HG02588 (cell line): ENCODE measurements around the gene ZFR2.
"Not testable (repeated sequence)": the region's sequence is repeated elsewhere in the genome, so short reads cannot be mapped to it uniquely, and the experiment has no call there.

Experiments used
- ATAC-seq: cut with Tn5 transposase; IDR thresholded peaks from one replicate; pipeline ENCODE4 v1.9.1; 2021; ENCODE audit warnings: mild to moderate bottlenecking, moderate library complexity; ENCODE audit not compliant: unreplicated experiment

Gene ZFR2

DNA sequence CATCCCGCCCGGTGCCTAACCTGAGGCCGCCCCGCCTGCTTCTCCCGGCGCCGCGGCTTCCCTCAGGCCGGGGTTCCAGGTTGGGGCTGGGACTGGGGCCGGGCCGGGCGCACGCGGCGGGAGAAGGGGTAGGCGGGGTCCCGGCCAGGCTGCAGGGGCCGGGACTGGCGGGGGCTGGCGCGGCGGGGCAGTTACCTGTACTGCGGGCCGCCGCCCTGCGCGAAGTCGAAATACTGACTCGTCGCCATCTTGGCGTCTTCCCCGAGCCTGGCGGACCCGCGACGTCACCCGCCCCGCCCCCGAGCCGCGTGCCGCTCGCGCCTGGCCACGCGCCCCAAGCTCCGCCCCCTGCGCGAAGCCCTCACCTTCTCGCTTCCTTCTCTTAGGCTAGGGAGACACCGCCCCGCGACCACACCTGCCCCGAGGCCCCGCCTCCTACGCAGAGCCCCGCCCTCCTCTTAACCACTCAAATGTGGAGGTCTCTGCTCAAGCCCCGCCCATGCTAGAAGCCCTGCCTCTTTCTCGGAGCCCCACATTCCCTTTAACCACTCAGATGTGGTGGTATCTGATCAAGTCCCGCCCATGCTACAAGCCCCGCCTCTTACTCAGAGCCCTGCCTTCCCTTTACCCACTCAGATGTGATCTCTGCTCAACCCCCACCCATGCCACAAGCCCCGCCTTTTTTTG, at the start of gene ZFR2:
Gene ZFR2, minus strand, starts transcription at position 269 of the 687 bp plus-strand sequence. Its CDS starts 21 bp downstream, at position 248.
- ATAC-seq: no peak

DNA sequence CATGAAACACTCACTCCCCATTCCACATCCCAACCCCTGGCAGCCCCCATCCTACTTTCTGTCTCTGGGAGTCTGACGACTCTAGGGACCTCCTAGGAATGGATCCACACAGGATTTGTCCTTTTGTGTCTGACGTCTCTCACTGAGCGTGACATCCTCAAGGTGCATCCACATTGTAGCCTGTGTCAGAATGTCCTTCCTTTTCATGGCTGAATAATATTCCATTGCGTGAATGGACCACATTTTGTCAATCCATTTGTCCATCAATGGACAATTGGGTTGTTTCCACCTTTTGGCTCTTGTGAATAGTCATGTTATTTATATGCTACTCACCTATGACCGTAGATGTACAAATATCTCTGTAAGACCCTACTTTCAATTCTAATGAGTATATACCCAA, 47.2 kb upstream of the ZFR2 start:
- no peak for ATAC-seq

DNA sequence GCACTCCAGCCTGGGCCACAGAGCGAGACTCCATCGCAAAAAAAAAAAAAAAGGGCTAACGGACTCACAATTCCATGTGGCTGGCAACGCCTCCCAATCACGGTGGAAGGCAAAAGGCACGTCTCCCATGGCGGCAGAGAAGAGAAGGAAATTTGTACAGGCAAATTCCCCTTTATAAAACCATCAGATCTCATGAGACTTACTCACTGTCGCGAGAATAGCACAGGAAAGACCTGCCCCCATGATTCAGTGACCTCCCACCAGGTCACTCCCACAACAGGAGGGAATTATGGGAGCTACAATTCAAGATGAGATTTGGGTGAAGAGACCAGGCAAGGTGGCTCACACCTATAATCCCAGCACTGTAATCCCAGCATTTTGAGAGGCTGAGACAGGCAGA, 45.4 kb upstream of the ZFR2 start:
- ATAC-seq: no peak

DNA sequence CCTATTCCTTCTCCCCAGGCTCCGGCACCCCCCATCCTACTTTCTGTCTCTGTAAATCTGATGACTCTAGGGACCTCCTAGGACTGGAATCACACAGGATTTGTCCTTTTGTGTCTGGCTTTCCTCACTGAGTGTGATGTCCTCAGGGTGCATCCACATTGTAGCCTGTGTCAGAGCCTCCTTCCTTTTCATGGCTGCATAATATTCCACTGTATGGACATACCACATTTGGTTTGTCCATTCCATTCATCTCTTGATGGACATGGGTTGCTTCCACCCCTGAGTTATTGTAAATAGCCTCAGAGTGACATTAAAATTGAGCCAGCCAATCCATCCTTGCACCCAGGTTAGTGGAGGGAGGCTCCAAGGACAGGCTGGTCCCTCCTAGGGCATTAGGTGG, 41.3 kb upstream of the ZFR2 start:
- ATAC-seq: no peak

DNA sequence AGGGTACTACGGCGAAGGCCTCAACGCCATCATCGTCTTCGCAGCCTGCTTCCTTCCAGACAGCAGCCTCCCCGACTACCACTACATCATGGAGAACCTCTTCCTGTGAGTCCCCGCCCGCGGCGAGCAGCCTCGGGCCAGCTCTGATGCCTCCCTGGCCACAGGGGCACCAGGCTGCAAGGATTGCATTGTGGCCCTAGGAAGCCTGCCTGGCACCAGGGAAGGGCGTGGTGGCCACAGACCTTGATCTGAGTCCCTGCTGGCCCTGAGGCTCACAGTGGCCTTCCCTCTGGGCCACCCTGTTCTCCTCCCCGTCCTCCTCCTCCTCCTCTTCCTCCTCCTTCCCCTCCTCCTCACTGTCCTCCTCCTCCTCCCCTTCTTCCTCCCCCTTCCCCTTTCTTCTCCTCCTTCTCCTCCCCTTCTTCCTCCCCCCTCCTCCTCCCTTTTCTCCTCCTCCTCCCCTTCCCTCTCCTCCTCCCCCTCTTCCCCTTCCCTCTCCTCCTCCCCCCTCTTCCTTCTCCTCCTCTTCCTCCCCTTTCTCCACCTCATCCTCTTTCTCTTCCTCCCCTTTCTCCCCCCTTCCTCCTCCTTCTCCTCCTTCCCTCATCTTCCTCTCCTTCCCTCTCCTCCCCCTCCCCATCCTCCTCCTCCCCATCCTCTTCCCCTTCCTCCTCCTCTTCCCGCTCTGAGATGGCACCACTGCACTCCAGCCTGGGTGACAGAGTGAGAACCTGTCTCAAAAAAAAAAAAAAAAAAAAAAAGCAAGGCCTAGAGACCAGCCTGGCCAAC, 39.6 kb upstream of the ZFR2 start:
- ATAC-seq: no peak

DNA sequence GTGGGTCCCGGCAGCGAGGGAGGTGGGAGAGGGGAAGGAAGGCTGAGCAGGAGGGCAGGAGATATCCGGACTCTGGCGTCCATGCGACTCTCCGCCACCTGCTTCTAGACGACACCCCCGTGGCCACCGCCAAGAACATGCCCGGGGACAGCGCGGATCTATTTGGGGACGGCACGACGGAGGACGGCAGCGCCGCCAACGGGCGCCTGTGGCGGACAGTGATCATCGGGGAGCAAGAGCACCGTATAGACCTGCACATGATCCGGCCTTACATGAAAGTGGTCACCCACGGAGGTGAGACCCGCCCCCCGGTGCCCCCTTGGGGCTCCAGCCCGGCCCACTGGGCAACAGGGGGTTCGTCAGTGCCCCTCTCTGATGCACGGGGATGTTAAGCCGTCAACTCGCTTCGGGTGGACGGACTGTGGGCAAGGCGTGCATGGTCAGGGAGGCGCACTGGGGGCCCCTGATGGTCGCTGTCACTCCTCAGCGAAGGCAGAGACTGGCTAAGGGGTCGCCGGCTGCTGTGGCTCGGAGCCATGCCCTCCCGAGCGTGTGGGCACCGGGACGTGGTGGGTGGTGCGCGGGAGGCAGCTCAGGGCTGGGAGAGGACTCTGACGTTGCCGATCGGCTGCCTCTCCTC, 38.9 kb upstream of the ZFR2 start:
- no peak for ATAC-seq

DNA sequence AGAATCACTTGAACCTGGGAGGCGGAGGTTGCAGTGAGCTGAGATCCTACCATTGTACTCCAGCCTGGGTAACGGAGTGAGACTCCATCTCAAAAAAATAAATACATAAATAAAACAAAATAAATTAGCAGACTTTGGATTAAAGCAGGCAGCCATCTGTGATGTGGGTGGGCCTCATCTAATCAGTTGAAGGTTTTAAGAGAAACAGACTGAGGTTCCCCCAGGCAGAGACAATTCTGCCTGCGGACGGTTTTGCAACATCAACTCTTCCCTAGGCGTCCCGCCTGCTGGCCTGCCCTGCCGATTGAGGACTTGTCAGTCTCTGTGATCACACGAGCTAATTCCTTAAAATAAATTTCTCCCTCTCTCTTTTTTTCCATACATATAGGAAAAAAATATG, 35.4 kb upstream of the ZFR2 start:
- no peak for ATAC-seq

DNA sequence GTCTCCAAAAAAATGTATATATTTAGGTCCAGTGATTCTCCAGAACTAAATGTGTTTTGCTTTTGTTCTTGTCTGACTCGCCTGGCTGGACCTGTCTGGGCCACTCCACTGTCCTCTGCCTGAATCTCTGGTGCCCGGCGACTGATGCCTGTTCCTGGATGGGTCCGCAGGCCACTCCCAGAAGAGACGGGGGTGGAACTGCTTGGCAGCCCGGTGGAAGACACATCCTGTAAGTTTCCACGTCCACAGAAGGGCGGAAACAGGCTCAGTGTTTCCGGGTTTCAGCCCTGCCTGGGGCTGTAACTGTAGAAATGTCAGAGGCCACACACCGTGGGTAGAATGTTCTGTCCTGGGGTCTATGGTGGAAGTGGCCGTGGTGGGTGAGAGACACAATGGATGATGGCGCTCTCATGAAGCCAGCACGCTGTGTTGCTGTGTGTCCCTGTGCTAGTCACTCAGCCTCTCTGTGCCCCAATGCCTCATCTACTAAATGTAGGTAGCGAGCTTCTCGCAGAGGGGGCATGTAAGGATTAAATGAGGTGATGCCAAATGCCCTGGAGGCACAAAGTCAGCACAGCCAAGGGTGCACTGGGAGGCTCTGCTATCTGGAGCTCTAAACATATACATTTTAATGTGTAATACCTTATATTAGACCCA, 33.6 kb upstream of the ZFR2 start:
- ATAC-seq: no peak

DNA sequence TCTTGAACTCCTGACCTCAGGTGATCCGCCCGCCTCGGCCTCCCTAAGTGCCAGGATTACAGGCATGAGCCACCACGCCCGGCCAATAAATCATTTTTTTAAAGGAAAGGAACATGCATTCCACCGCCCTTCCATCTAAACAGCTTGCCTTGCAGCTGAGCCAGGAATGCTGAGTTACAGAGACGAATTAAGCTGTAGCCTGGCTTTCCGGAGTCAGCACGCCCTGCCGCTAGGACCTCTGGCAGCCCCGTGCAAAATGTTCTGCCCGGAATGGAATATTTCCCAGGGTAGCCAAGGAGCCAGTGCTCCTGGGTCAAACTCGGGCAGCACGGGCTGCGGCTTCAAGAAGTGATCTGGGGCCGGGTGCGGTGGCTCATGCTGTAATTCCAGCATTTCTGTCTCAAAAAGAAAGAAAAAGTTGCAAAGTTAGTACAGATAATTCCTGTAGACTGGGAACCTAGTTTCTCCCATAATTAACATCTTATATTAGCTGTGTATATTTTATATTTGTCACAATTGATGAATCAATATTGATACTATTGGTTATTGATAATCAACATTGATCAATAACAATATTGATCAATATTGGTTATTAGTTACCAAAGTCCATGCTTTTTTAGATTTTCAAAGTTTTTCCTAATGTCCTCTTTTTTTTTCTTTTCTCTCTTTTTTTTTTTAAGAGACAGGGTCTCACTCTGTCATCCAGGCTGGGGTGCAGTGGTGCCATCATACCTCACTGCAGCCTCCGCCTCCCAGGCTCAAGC, 30.9 kb upstream of the ZFR2 start:
- no peak for ATAC-seq

DNA sequence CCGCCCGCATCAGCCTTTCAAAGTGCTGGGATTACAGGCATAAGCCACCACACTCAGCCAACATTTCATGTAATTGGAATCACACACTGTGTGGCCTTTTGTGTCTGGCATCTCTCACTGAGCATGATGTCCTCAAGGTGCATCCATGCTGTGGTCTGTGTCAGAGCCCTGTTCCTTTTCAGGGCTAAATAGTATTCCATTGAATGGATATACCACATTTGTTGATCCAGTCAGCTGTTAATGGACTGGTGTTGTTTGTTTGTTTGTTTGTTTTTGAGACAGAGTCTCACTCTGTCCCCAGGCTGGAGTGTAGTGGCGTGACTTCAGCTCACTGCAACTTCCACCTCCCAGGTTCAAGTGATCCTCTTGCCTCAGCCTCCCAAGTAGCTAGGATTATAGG, 29.6 kb upstream of the ZFR2 start:
- no peak for ATAC-seq

DNA sequence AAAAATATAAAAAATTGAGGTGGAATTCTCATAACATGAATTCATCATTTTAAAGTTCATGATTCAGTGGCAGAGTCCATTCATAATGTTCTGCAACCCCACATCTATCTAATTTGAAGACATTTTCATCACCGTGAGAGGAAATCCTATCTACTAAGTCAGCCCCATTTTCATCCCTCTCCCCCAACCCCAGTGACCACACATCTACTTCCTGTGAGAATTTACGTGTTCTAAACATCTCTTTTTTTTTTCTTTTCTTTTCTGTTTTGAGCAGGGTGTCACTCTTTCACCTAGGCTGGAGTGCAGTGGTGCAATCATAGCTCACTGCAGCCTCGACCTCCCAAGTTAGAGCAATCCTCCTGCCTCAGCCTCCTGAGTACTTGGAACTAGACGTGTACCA, 29.1 kb upstream of the ZFR2 start:
- ATAC-seq: no peak

DNA sequence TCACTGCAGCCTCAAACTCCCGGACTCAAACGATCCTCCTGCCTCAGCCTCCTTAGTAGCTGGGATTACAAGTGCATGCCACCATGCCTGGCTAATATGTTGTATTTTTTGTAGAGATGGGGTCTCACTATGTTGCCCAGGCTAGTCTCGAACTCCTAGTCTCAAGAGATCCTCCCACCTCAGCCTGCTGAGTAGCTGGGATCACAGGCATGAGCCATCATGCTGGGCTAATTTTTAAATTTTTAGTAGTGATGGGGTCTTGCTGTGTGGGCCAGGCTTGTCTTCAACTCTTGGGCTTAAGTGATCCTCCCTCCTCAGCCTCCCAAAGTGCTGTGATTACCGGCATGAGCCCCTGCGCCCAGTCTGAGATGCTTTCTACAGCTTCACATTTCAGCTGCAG, 26.9 kb upstream of the ZFR2 start:
- no peak for ATAC-seq

DNA sequence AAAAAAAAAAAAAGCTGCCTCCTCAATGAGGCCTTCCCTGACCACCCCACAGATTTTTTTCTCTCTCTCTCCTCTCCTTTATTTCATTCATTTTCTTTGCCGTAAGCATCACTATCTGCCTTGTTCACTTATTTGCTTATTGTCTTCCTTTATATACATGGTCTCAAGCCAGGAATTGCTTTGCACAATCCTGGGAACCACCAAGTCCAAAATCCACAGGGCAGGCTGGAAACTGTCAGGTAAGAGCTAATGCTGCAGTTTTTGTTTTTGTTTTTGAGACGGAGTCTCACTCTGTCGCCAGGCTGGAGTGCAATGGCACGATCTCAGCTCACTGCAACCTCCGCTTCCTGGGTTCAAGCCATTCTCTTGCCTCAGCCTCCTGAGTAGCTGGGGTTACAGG, 26.1 kb upstream of the ZFR2 start:
- ATAC-seq: not testable (repeated sequence)

DNA sequence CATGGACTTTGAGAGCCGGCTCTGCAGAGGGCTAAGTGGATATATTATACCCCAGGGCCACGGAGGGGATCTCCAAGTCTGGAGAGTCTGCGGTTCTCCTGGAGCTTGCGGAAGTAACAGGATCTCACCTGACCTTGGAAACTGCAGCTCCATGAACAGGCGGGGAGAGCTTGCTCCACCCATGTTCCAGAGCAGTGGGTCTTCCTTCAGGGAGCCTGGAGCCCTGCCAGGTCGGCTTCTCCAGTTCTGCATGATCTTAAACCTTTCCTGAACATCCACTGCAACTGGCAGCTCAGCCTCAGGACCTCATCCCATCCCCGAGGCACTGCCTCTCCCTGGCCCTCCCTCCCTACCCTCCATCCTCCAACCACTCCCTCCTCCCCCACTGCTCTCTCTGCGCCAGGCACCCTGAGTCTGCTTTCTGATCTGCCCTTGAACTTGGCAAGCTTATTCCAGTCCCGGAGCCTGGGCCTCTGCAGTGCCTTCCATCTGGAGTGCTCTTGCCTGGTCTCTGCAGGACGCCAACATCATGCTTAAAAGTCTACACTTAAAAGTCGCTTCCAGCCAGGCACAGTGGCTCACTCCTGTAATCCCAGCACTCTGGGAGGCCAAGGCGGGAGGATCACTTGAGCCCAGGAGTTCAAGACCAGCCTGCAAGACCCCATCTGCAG, 24.8 kb upstream of the ZFR2 start:
- no peak for ATAC-seq

DNA sequence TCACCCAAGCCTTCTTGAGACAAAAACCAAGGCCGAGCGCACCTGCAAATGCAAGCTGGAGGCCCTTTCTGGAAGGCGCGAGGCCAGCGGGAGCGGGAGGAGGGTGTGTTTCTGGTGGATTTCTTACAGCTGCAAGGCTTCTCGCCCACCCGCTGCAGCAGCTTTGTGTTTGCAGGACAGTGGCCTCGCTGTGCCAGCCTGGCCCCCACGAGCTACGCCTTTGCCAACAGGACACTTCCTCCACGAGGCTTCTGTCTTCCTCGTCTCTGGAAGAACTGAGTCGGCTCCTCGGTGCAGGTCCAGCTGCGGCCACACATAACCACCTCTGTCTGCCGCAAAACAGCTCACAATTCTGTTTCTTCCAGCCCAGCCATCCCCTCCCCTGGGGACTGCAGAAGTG, 21.8 kb upstream of the ZFR2 start:
- no peak for ATAC-seq

DNA sequence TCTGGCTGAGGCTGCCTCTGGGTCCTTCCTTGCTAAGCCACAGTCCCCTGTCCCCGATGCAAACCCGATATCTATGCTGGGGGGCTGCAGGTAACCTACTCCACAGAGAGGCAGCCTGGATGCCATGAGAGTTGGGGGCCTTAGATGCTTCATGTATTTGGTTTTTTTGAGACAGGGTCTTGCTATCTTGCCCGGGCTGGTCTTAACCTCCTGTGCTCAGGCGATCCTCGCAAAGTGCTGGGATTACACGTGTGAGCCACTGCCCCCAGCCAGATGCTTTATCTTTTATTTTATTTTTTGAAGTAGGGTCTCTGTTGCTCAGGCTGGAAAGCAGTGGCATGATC, 13.2 kb upstream of the ZFR2 start:
- ATAC-seq: no peak

DNA sequence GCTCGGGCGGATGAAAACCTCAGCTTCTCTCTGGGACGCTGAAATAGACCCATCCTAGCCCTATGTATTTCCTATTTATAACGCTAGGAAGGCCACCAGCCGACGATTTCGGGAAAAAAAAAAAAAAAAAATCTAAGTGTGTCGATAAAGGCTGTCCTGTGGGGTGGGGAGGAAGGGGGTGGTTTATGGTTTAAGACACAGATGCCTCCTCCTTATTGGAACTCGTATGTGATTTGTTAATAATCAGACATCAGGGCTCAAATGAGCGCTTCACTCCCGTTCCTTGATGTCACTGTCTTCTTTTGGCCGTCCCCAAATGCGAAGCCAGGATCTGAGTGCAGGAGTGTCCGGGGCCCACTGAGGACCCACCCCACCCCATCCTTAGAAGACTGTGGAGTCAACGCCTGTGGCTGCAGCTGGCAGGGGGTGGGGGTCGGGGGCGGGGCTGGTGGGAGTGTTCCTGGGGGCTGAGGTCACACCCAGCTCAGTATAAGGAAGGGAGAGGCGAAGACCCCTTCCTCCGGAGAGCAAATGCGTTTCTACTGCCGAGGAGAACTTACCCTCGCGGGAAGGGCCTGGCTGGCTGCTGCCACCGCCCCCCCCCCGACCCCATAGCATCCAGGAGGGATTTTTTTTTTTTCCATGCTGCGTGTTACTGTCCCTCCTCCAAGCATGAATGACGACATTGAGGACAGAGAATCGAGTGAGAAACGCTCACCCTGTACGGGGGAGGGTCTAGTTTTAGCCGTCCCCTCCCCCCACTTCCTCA, 12.6 kb upstream of the ZFR2 start:
- no peak for ATAC-seq

DNA sequence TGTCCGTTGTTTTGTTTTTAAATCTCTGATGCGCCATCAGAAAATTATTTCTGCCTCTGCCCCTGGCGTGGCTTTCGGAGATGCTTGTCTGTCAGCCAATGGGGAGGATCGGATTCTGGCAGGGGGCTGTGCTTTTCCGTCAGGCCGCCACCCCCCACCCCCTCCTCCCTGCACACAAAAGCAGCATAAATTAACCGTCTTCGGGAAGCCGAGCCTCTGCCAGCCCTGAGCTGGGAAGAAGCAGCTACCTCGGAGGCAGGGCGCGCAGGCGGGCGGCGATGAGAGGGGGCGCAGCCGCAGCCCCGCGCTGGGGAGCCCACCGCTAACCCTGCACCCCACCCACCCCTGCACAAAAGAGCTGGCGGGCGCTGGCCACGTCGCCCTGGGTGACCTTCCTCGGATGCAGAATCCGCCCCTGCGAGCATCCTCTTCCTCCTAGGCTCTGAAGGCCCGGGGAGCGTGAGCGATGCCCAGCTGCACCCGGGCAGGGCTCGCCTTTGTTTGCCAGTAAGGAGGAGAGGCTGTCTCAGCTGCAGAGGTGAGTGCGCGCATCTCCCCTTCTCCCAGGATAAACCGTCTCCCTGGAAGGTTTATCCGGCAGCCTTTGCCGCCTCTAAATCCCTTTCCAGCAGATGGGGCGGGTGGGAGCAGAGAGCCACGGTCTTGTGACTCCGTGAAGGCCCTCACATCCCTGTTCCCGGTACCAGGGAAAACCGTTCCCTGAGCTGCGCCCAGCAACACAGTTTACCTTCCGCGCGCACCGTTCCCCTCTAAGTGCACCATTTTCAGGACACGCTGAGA, 11.8 kb upstream of the ZFR2 start, which contains the start of gene ATCAY:
Gene ATCAY, plus strand, starts transcription at position 215 of the 801 bp plus-strand sequence. CDS start 5,083 bp downstream, outside the sequence.
- no peak for ATAC-seq

DNA sequence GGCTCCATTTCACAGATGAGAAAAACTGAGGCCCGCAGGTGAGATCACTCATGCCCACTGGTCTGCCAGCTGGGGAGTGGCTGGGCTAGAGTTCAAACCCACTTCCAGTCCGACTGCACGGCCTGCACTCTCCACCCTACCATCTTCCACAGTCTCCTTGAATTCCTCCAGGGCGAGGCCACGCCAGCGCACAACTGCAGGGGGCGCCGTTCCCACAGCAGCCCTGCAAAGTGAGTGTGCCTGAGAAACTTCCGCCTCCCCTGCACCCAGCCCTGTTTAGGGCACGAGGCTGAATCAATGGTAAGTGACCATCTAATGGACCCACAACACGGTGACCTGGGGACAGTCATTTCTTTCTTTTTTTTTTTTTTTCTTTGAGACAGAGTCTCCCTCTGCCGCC, 10.8 kb upstream of the ZFR2 start:
- ATAC-seq: no peak
